ENCODE measurements around the gene CHD8.

CHD8 gene

DNA sequence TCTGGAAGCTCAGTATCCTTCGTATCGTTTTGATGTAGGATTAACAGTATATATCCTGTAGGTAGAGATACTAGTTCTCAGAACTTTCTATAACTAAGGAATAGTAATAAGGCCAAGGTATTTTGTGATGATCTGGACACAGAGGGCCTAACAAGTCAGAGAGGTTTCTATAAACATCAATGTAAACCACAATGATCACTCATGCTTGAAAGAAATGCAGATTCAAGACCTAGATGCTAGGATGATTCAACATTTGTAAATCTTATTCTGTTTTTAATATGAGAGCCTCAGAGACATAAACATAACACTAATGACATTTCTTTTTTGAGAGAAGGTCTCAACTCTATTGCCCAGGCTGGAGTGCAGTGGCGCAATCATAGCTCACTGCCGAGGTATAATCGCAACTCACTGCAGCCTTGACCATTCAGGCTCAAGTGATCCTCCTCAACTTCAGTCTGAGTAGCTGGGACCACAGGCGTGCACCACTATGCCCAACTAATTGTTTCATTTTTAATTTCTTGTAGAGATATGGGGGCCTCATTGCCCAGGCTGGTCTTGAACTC is 88.3 kb downstream of the CHD8 start:
- no peak overlapping the region for H3K27ac ChIP-seq (ENCODE audit: low read depth, low read length)
- H3K9ac ChIP-seq (ENCODE audit: low read length): no peak overlapping the region
- no peak overlapping the region for H3K4me3 ChIP-seq (ENCODE audit: insufficient read depth, low read length, poor library complexity, severe bottlenecking)
- no peaks in the 10 kb centered on the region for H3K27me3 ChIP-seq (ENCODE audit: low read length)
- 0 out of 2 replicates have a peak, but pooled peaks cover 8% of the 10 kb centered on the region for H4K20me1 ChIP-seq (ENCODE audit: low read depth, low read length)
- H3F3A ChIP-seq (ENCODE audit: insufficient read depth): peaks cover 3% of the 10 kb centered on the region; the same call in 1 of the 2 replicates
- TF ChIP-seq EZH2phosphoT487 (conservative IDR thresholded peaks at IDR 0.05; ENCODE audit: low read length): no peak
- TF ChIP-seq, protein P1, sequence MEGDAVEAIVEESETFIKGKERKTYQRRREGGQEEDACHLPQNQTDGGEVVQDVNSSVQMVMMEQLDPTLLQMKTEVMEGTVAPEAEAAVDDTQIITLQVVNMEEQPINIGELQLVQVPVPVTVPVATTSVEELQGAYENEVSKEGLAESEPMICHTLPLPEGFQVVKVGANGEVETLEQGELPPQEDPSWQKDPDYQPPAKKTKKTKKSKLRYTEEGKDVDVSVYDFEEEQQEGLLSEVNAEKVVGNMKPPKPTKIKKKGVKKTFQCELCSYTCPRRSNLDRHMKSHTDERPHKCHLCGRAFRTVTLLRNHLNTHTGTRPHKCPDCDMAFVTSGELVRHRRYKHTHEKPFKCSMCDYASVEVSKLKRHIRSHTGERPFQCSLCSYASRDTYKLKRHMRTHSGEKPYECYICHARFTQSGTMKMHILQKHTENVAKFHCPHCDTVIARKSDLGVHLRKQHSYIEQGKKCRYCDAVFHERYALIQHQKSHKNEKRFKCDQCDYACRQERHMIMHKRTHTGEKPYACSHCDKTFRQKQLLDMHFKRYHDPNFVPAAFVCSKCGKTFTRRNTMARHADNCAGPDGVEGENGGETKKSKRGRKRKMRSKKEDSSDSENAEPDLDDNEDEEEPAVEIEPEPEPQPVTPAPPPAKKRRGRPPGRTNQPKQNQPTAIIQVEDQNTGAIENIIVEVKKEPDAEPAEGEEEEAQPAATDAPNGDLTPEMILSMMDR (IDR thresholded peaks at IDR 0.05; ENCODE audit: insufficient read depth, low read length, poor library complexity, severe bottlenecking): no peak
- H3K36me3 ChIP-seq (ENCODE audit: low read length): peaks cover 72% of the 10 kb centered on the region
- H2AFZ ChIP-seq (ENCODE audit: low read depth, low read length, severe bottlenecking): no peak overlapping the region
- no peaks in the 10 kb centered on the region for H3K9me3 ChIP-seq (ENCODE audit: insufficient read depth, low read length)
- no peaks in the 10 kb centered on the region for H3K9me2 ChIP-seq (replicated peaks; ENCODE audit: insufficient read depth, low read length)
- no peaks in the 10 kb centered on the region for H3K79me2 ChIP-seq (ENCODE audit: insufficient read depth, low read length)
- no peak overlapping the region for H3K4me2 ChIP-seq (ENCODE audit: low read depth, low read length, poor library complexity, severe bottlenecking)

DNA sequence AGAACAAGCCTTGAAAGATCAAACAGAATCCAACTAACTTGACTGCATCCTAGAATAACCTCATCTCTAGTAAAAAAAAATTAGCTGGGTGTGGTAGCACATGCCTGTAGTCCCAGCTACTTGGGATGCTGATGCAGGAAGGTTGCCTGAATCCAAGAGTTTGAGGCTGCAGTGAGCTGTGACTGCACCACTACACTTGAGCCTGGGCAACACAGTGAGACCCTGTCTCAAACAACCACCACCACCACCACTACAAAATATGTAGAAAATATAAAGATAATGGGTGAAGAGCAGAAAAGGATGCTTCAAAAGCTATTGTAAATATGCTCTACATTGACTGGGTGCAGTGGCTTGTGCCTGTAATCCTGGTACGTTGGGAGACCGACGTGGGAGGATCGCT is 99.4 kb downstream of the CHD8 start:
- no peaks in the 10 kb centered on the region for H3K79me2 ChIP-seq (ENCODE audit: insufficient read depth, low read length)
- H3K27me3 ChIP-seq (ENCODE audit: low read length): no peaks in the 10 kb centered on the region
- no peaks in the 10 kb centered on the region for H3K9me3 ChIP-seq (ENCODE audit: insufficient read depth, low read length)
- H3K4me2 ChIP-seq (ENCODE audit: low read depth, low read length, poor library complexity, severe bottlenecking): no peak overlapping the region
- no peak overlapping the region for H3K27ac ChIP-seq (ENCODE audit: low read depth, low read length)
- TF ChIP-seq, protein P1 (IDR thresholded peaks at IDR 0.05; ENCODE audit: insufficient read depth, low read length, poor library complexity, severe bottlenecking): no peak
- no peak overlapping the region for H3K9ac ChIP-seq (ENCODE audit: low read length)
- H4K20me1 ChIP-seq (ENCODE audit: low read depth, low read length): no peaks in the 10 kb centered on the region
- H2AFZ ChIP-seq (ENCODE audit: low read depth, low read length, severe bottlenecking): no peak overlapping the region
- no peaks in the 10 kb centered on the region for H3K9me2 ChIP-seq (replicated peaks; ENCODE audit: insufficient read depth, low read length)
- peaks cover 25% of the 10 kb centered on the region for H3F3A ChIP-seq (ENCODE audit: insufficient read depth)
- peaks cover 65% of the 10 kb centered on the region for H3K36me3 ChIP-seq (ENCODE audit: low read length)
- H3K4me3 ChIP-seq (ENCODE audit: insufficient read depth, low read length, poor library complexity, severe bottlenecking): no peak overlapping the region

DNA sequence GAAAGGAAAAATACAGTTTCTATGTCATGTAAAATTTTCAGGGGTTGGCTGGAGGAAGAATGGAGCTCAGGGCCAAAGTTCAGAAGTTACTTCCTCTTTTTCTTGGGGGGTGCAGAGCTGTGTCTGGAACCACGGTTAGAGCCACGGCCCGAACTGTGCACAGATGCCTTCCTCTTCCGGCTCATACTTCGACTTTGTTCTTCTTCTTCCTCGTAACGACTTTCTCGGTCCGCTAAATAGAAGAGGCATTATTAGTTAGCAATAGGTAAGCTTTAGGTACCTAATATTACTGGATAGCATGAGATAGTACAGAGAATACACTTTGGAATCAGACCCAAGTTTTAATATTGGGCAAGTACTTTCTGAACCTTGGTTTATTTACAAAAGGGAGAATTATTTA is 103.3 kb downstream of the CHD8 start:
- Histone ChIP-seq H3K4me3 (ENCODE audit: insufficient read depth, low read length, poor library complexity, severe bottlenecking) (no peak overlapping the region), H3K36me3 (ENCODE audit: low read length) (peaks cover 53% of the 10 kb centered on the region), H3K4me2 (ENCODE audit: low read depth, low read length, poor library complexity, severe bottlenecking) (no peak overlapping the region), H3K79me2 (ENCODE audit: insufficient read depth, low read length) (no peaks in the 10 kb centered on the region), H3K9me2 (replicated peaks; ENCODE audit: insufficient read depth, low read length) (no peaks in the 10 kb centered on the region), H3F3A (ENCODE audit: insufficient read depth) (peaks cover 40% of the 10 kb centered on the region), H4K20me1 (ENCODE audit: low read depth, low read length) (no peaks in the 10 kb centered on the region), H2AFZ (ENCODE audit: low read depth, low read length, severe bottlenecking) (no peak overlapping the region), H3K9me3 (ENCODE audit: insufficient read depth, low read length) (no peaks in the 10 kb centered on the region), H3K27ac (ENCODE audit: low read depth, low read length) (no peak overlapping the region), H3K27me3 (ENCODE audit: low read length) (no peaks in the 10 kb centered on the region), H3K9ac (ENCODE audit: low read length) (no peak overlapping the region)
- TF ChIP-seq, protein P1 (IDR thresholded peaks at IDR 0.05; ENCODE audit: insufficient read depth, low read length, poor library complexity, severe bottlenecking): no peak
- TF ChIP-seq EZH2phosphoT487 (conservative IDR thresholded peaks at IDR 0.05; ENCODE audit: low read length): no peak
